Measurements from ENCODE around the gene ARHGEF2.
"Not testable (repeated sequence)": the region's sequence is repeated elsewhere in the genome, so short reads cannot be mapped to it uniquely, and the experiment has no call there.

The ARHGEF2 gene

DNA sequence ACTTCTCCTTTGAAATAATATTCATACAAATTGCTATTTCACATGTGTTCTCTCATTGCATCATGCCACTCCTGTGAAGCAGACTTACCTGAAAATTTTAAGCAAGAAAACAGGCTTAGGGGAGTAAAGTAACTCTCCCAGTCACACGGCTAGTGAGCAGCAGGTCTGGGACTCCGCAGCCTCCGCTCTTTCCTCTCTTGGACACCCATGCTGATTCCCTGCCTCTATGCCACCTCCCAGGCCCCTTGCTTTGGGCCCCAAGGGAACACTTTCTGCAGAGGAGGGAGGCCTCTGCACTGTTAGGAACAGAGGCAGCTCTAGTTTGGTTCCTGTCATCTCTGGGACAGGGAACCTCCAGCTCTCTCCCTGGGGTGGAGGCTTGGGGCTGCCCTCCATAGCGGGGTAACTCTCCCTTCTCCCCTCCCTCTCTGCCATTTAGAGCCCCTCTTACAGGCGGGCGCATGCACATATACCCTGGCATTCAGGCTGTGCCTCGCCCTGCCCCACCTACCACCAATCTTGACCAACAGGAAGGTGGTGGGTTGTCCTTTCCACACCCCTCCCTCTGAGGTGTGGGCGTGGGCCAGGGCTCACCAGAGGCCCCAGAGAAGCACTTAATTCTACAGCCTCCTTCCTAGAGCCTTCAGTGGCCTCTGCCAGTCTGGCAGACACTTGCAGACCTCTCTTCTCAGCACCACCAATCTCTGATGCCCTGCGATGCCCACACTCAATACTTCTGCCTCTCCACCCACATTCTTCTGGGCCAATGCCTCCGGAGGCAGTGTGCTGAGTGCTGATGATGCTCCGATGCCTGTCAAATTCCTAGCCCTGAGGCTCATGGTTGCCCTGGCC is 37.1 kb downstream of the ARHGEF2 start, which contains the start of gene RXFP4:
RXFP4 (plus strand) TSS at position 646 of the 852 bp plus-strand sequence; CDS start at position 718, 72 bp downstream.
- DNase-seq: no peak

GRCh38 chr1:155940482-155940992 is 37.8 kb downstream of the ARHGEF2 start:
- no peak for DNase-seq

DNA sequence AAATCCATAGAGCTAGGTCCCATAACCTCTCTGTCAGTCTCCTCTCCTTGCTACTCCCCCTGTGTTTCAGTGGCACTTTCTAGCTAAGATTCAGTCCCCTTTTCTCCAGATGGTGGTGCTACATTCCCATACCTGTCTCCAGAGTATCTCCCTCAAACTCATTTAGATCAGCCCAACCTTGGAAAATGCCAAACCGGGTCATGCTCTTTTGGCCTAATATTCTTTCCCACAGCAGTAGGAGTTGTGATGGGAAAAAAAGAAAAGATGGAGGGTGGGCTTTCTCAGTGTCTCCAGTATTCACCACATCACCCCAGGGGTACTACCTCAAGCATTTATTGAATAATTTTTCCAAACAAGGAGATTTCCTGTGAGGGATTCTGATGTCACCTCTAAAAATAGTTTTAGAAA is 40.1 kb downstream of the ARHGEF2 start:
- peak; percentile 28 for DNase-seq

- no peak for DNase-seq
Measured at GRCh38 chr1:155934936-155935590, 43.3 kb downstream of the ARHGEF2 start.

GRCh38 chr1:155934097-155934935 is 44.0 kb downstream of the ARHGEF2 start, which contains the start of gene KHDC4:
TSS of gene KHDC4 (minus strand) at chr1:155934413. CDS start at chr1:155934373, 40 bp downstream.
- peak; percentile 99 for DNase-seq

- DNase-seq: no peak
Measured at GRCh38 chr1:155933591-155934096, 44.7 kb downstream of the ARHGEF2 start.

GRCh38 chr1:155932487-155932886 is 45.9 kb downstream of the ARHGEF2 start:
- DNase-seq: no peak

DNA sequence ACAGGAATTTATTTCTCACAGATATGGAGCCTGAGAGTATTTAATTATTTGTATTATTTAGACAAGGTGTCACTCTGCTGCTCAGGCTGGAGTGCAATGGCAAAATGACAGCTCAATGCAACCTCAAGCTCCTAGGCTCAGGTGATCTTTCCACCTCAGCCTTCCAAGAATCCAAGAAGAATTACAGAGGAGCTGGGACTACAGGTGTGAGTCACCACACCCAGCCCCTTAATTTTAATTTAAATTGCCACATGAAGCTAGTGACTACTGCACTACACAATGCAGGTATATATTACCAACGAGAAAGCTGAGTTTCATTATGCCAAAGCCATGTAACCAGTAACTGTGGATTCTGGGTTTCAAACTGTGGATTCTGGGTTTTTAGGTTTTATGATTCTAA is 46.3 kb downstream of the ARHGEF2 start:
- DNase-seq: no peak

GRCh38 chr1:155931332-155932038 is 46.9 kb downstream of the ARHGEF2 start:
- no peak for DNase-seq

DNA sequence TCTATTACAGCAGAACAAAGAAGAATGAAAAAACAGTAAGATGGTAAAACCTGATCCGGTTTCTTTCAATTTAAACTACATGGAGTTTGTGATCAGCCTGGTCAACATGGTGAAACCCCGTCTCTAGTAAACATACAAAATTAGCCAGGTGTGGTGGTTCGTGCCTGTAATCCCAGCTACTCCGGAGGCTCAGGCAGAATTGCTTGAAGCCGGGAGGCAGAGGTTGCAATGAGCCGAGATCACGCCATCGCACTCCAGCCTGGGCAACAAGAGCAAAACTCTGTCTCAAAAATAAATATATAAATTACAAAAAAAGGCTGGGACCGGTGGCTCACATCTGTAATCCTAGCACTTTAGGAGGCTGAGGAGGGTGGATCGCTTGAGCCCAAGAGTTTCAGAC is 47.6 kb downstream of the ARHGEF2 start:
- not testable (repeated sequence) for DNase-seq

DNA sequence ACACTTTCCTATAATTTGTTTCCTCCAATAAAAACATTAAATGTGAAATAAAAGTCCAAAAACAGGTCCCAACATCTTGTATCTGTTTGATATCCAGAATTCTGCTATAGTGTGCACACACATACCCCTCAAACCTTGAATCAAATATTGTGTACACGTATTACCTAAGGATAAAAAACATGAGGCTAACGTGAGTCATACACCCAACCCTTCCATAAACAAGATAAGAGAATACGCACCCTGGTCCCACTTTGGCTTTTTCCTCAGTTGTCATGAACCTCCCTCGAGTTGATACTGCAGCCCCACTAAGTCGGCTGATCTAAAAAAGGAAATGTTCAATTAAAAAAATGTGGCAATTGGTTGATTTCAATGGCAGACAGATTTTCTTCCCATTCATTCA is 49.3 kb downstream of the ARHGEF2 start:
- DNase-seq: no peak

DNA sequence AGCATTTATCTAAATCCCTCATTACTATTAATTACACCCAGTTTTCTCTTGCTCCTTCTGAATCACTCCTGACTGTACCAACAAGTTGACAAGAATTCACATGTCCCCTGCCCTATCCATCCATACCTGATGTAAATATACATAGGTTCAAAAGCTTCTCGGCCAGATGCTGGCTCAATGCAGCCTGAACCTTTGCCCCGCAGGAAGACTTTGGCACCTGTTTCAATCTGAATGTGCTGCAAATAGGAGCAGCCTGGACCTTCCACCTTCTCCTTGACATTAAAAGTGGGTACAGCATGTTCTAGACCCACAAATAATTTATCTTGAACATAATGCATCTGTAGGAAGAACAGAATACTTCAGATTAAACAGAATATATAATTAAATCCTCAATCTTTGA is 52.8 kb downstream of the ARHGEF2 start:
- DNase-seq: no peak

DNA sequence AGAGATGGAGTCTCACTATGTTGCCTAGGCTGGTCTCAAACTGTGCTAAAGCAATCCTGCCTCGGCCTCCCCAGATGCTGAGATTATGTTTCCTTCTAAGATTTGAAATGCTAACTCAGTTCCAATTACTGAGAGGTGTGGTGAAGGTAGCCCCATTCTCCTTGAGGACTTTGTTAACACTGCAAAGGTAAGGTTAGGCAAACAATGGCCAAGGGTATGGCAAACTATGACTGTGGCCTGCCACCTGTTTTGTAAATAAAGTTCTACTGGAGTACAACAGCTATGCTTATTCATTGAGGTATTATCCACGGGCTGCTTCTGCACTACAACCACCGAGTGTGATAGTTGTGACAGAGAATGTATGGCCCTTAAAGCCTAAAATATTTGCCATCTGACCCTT is 57.6 kb downstream of the ARHGEF2 start:
- no peak for DNase-seq

DNA sequence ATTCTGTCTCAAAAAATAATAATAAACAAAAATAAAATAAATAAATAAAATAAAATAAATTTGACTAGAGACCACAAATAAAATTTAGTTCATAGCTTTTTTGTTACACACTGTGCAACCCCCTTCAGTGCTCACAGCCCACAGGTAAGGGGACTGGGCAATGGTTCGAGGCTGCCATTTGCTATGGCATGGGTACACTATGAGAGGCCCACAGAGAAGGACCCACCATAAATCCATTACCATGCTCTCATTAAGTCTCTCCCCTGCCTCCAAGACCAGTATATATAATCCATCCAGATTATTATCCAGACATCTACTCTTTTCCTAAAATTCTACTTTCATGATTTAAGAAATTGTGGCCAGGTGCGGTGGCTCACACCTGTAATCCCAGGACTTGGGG is 58.5 kb downstream of the ARHGEF2 start:
- DNase-seq: no peak

DNA sequence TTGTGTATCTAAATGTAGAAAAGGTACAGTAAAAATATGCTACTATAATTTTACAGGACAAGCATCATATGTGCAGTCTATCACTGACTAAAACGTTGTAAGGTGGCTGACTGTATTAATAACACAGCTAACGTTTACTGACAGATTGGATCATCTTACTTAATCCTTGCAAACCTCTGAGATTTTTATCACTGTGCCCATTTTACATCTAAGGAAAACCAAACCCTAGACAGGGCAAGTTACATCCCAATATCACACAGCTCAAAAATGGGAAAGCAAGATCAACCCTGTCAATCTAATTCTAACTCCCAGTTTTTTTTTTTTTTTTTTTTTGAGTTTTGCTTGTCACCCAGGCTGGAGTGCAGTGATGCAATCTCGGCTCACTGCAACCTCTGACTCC is 59.7 kb downstream of the ARHGEF2 start:
- no peak for DNase-seq

DNA sequence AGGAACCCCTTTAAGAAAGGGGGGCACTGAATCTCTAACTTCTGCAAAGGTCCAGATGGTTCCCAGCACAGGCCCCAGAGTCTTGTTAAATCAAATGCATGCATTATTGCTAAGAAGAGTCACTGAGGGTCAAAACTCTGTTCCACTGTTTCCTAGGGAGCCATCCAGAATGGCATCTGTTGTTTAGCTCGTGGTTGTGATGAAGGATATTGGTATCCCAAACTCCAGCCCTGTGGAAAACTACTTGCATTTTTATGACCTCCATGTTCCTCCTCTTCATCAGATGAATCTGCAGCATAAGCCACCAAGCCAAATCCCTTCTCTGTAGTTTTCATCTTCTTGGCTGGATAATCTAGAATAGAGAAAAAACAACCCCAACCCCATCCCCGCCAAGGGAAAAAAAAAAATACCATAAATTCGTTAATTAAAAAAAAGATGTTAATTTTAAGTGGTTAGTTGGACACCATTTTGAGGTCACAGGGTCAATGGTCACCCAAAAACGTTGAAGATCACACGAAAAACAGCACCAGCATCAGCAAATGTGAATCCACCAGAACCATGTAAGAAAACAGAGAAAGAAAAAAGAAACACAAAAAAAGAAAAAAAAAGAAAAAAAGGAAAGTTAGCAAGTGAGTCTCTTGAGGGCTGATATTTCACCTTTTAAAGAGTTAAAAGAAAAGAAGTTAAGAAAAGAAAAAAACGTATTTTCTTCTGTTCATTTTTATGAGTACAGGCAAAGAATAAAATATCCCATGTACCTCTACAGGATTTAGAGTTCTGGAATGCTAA is 64.2 kb downstream of the ARHGEF2 start:
- DNase-seq: no peak

- DNase-seq: no peak
Measured at GRCh38 chr1:155912056-155912536, 66.3 kb downstream of the ARHGEF2 start.

DNA sequence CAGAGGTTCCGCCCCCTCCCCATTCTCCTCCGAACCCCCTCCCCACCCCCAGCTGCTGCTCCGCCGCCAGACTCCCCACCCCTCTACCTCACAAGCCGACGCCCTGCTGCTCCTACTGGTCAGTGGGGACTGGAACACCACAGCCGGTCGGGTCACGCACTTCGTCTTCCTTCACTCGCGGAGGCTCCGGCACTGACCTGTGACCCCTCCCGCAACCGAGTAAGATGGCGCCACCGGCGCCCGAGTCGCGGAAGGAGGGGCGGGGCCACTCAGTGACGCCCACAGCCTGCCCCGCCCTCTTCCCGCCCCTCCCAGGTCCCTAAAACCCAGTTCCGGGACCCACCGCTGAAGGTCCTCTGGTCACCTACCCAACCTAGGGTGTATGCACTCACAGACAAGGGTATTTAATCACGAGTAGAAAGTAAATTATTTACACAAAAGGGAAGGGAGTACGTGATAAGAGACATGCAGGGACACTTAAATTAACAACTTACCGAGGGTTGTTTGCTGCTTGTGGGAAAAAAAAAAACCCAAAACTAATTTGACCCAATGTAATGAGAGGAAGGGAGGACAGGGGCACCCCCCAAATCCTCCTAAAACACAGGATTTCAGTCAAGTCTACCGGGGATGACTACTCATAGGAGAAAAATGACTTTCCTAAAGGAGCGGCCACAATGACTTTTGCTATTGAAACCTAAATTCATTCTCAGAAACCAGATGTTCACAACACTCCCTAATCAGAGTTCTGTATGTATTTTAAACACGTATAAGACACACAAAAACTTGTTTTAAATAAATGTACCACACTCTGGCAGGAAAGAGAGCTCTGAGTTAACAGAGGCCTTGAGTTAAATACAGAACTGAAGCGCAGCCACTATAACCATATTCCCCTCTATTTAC is 66.9 kb downstream of the ARHGEF2 start, which contains the start of gene RIT1:
RIT1 (minus strand) TSS at position 194 of the 900 bp plus-strand sequence. CDS start 588 bp downstream, outside the sequence.
- peak; percentile 84 for DNase-seq

- DNase-seq: no peak
Measured at GRCh38 chr1:155910621-155911121, 67.7 kb downstream of the ARHGEF2 start.

GRCh38 chr1:155909894-155910293 is 68.5 kb downstream of the ARHGEF2 start:
- no peak for DNase-seq

Data from NCI-H774 (cell line).